Activated T-cell treated with anti-CD3 and anti-CD28 coated beads for 1 hour (primary cell): ENCODE data around the gene PDCD1LG2.
"Not testable (repeated sequence)": the region's sequence is repeated elsewhere in the genome, so short reads cannot be mapped to it uniquely, and the experiment has no call there.

Source experiments
- DNase-seq: peaks from one replicate; pipeline ENCODE4 v3.0.0-alpha.2; 2020; ENCODE audit warnings: low read depth

PDCD1LG2 gene

DNA sequence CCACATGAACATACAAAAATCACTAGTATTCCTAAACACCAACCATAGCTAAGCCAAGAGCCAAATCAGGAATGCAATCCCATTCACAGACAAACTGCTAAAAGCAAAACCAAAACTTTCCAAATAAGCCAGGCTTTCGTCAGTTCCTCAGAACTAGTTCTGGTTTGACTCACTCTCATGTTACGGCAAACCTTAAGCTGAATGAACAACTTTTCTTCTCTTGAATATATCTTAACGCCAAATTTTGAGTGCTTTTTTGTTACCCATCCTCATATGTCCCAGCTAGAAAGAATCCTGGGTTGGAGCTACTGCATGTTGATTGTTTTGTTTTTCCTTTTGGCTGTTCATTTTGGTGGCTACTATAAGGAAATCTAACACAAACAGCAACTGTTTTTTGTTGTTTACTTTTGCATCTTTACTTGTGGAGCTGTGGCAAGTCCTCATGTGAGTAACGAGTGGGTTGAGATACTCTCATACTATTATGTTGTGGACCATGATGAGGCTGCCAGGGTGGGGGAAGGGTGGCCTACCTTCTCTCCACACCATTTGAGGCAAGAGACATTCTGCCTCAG, at the start of gene PDCD1LG2:
Gene PDCD1LG2 (plus strand): TSS at position 172 of the 572 bp plus-strand sequence. CDS start 12,016 bp downstream, outside the sequence.
- no peak for DNase-seq

DNA sequence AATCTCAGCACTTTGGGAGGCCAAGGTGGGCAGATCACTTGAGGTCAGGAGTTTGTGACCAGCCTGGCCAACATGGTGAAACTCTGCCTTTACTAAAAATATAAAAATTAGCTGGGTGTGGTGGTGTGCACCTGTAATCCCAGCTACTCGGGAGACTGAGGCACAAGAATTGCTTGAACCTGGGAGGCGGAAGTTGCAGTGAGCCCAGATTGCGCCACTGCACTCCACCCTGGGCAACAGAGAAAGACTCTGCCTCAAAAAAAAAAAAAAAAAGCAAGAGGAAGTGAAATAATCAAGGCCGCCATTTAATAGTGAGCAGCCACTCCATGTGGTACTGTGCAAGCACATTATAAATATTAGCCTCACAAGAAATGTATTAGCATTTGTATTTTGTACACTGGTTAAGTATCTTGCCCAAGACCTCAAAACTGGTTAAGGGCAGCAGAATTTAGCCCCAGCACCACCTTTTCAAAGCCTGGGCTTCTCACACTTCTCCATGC, 45.5 kb upstream of the PDCD1LG2 start:
- DNase-seq: not testable (repeated sequence)

DNA sequence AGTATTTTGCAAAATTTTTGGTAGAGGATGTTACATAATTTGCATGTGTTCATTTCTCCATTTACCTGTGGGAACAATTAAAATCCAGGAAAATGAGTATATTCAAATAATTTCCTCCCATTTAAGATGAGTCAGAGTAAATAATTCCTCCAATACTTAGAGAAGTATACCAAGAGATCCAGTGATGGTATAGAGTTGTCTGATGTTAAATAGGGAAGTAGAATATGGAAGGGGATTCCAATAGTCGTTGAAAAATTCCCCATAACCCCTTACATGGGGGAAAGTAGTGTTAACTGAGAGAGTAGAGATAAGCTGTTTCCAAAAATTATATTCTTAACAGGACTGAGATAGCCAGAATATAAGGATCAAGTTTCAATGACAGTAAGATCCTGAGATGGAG, 44.3 kb upstream of the PDCD1LG2 start:
- no peak for DNase-seq

DNA sequence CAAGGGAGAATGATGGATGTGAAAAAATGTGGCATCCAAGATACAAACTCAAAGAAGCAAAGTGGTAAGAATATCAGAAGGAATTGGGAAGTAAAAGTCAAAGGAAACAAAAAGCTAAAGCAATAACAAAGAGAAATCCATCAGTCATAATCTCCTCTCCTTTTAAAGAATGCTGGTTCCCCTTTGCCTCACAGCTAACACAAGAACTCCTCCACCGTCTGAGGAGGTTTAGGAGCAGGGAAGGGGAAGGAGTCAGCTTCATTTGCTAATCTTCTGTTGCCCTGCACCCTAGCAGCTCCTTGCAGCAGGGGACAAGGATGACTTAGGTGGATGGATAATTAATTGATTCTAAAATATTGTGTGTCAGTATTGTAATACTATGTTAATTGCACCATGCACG, 43.6 kb upstream of the PDCD1LG2 start:
- no peak for DNase-seq

DNA sequence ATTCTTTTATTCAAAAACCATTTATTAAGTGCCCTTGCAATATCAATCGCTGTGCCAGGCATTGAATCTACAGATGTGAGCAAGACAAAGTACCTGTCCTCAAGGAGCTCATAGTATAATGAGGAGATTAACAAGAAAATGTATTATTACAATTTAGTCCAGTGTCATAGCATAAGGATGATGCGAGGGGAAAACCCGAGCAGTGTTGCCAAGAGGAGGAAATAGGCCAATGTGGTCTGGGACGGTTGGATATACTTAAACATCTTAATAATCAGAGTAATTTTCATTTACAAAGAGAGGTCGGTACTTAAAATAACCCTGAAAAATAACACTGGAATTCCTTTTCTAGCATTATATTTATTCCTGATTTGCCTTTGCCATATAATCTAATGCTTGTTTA, 41.5 kb upstream of the PDCD1LG2 start:
- DNase-seq: no peak

DNA sequence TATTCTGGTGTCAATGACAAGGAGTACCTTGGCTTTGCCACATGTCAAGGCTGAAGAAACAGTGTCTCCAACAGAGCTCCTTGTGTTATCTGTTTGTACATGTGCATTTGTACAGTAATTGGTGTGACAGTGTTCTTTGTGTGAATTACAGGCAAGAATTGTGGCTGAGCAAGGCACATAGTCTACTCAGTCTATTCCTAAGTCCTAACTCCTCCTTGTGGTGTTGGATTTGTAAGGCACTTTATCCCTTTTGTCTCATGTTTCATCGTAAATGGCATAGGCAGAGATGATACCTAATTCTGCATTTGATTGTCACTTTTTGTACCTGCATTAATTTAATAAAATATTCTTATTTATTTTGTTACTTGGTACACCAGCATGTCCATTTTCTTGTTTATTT, 40.2 kb upstream of the PDCD1LG2 start:
- DNase-seq: no peak

DNA sequence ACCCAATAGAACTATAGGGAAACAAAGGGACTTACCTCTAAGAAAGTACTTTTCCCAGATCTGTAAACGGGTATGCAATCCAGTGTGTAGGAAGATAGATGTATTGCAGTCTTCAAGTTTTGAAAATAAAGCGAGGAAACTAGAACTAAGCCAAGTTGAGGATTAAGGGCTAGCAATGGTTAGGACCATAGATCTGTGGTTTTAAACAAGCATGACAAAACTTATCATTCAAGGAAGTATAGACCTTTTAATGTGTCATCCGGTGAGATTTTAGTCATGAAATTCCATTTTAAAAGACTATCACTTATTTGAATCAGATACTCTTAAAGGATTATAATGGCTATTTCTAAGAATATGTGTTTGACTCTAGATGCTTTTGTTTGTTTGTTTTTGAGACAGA, 39.5 kb upstream of the PDCD1LG2 start:
- no peak for DNase-seq

DNA sequence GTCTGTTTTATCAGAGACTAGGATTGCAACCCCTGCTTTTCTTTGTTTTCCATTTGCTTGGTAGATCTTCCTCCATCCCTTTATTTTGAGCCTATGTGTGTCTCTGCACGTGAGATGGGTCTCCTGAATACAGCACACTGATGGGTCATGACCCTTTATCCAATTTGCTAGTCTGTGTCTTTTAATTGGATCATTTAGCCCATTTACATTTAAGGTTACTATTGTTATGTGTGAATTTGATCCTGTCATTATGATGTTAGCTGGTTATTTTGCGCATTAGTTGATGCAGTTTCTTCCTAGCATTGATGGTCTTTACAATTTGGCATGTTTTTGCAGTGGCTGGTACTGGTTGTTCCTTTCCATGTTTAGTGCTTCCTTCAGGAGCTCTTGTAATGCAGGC, 34.7 kb upstream of the PDCD1LG2 start:
- not testable (repeated sequence) for DNase-seq

DNA sequence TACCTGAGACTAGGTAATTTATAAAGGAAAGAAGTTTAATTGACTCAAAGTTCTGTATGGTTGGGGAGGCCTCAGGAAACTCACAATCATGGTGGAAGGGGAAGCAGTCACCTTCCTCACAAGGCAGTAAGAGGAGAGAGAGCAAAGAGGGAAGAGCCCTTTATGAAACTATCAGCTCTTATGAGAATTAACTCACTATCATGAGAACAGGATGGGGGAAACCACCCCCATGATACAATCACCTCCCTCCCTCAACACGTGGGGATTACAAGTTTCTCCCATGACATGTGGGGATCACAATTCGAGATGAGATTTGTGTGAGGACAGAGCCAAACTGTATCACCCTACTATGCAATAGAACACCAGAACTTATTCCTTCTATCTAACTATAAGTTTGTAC, 32.1 kb upstream of the PDCD1LG2 start:
- no peak for DNase-seq

DNA sequence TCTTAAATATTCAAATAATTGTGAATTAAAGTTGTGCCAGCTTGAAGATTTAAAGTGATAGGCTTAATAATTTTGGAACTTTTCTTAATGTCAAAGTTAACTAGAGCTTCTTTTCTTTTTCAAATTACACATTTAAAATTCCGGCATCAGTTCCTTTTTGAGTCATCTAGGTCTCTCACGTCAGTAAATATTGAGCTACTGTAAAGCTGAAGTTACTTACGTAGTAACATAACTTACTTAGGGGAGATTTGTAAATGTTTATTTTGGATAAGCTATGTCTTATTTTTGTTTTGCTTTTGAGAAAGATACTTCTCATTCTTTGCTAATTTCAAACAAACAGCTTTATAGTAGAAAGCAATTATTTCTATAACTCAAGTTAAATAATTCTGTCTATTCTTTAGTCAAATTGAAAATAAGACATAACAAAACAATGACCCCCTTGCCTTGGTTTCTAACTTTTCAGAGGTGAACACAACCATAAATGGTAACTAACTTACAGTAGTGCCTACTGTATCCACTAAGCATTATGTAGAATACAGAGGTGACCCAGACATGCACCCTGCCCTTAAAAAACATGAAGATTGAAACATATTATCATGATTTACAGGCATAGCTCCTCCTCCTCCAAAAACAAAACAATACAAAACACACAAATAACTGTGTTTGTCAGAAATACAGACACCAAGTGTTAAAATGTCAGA, 30.2 kb upstream of the PDCD1LG2 start:
- DNase-seq: no peak

DNA sequence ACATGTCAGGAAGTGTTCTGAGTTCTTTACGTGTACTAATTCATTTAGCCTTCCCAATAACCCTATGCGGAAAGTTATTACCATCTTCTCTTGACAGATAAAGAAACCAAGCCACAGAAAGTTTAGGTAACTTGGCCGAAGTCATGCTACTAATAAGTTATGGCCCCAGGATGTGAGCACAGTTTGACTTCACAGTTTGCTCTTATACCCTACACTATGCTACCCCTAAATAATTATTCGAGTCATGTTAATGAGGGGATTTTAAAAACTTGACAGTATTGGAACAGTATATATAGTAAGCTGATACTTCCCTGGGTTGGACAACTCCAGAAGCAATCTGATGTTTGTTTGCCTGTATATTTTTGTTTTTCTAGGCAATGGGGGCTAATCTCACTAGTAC, 29.4 kb upstream of the PDCD1LG2 start:
- no peak for DNase-seq

DNA sequence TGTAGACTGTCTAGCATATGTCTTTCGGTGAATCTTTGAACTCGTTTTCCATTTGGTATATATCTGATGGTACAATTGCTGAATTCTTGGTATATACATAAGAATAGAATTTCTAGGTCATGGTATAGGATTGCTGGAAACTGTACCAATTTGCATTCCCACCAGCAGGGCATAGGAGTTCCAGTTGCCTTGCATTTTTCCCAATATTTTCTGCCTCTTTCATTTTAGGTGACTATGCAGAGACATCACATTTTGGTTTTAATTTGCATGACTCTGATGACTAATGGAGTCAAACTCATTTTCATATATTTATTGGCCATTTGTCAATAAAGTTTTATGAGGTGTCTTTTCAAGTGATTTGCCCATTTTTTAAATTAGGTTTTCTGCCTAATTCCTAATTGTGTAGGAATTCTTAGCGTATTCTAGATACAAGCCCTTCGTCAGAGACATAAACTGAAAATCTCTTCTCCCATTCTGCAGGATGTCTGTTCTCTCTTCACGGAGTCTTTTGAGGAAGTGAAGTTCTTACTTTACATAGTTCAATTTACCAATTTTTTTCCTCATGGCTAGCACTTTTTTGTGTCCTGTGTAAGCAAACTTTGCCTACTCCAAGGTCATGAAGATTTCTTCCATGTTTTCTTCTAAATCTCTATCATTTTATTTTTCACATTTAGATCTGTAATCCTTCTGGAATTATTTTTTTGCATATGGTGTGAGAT, 28.9 kb upstream of the PDCD1LG2 start:
- no peak for DNase-seq

DNA sequence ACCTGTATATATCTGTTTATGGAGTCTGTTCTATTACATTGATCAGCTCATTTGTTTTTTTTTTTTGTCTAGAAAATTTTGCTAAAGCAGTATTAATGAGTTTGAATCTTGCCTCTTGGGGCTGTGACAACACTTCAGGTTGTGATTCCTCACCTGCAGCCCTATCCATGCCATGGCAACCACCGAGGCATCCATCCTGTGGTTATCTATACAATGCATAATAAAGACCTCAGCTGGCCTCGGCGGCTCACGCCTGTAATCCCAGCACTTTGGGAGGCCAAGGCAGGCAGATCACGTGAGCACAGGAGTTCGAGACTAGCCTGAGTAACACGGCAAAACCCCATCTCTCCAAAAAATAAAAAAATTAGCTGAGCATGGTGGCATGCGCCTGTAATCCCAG, 28.1 kb upstream of the PDCD1LG2 start:
- DNase-seq: no peak

DNA sequence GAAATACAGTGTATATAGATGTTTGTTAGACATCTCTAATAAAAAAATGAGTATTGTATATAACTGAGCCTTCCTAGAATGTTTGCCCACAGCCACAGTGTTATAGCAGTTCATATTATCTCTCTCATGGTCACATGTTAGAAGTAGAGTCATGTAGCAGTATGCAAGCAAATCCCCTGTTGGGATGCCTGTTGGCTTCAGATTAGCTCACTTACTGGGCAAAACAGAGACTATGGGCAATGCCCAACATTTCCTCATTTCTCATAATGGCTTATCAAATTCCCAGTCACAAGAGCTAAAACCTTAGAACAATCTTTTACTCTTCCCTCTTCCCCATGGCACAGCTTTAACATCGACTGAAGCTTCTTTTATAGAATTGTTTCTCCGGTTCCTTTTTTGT, 27.0 kb upstream of the PDCD1LG2 start:
- no peak for DNase-seq

DNA sequence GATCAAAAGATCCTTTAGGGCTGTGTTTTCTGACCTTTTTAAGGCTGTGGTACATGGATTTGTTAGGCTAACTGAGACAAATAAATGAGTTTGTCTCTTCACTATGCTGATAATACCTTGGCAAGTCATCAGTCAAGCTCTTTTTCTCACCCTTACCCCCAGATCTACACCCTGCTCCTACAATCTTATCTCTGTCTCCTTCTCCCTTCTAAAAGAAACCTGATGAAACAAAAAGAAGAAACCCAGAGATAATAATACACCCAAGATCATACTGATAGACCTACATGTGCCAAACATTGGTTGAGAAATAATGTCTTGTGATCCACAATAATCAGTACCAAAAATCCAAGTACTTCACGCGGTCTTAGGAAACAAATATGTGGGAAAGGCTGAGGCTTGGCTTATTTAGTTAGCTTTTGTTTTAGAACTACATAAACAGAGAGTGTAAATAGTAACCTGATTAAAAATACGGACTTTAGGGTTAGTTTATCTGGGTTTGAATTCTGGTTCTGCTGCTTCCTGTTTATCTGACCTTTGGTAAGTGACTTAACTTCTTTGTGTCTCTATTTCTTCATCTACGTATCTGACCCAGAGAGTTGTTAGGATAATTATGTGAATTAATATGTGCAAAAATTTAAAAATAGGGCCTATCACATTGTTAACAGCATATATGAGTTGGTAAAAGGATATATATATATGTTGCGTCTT, 24.8 kb upstream of the PDCD1LG2 start:
- no peak for DNase-seq

DNA sequence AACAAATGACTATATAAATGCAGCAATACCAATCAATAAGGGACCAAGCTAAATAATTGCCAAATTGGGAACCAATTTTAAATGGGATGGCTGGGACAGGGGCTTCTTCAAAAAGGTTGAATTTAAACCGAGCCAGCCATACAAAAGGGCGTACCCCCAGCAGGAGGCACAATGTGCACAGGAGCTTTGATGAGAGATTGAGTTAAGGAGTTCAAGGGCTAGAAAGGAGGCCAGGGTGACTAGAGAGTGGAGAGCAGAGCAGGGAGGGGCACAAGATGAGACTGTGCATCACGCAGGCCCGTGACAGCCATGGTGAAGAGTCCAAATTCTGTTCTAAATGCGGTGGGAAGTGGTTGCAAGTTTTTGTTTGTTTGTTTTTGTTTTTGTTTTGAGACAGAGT, 23.3 kb upstream of the PDCD1LG2 start:
- no peak for DNase-seq

DNA sequence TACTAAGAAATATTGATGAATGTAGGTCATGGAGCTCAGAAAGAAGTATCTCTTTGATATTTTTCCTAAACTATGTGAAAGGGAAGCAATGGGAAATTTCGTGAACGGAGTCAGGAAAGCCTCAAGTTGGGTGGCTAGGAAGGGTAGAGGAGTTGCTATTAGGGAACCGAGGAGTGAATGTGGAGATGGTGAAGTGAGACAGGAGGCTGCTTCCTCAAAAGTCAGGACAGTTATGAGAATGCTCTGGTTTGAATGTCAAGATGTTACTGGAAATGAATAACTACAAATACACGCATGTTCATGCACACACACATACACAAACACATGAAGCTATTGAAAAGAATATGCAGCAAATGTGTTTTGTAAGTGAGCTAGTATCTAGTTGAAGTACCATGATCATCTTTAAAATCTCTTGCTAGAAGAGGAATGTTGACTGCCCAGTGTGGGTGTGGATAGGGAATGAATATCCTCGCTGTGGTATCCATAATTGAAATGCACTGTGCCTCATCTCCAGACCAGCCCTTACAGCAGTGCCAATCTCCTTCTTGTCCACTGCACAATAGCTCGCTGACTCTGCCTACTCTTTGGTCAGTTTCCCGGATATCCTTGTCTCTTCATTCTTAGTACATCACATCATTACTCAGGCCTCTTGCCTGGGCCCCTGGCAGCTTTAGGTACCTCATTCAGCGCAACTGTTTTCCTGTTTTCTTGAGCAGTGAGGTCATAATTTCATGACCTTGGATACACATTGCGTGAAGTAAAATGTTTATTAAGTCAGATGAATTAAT, 21.9 kb upstream of the PDCD1LG2 start:
- DNase-seq: no peak

DNA sequence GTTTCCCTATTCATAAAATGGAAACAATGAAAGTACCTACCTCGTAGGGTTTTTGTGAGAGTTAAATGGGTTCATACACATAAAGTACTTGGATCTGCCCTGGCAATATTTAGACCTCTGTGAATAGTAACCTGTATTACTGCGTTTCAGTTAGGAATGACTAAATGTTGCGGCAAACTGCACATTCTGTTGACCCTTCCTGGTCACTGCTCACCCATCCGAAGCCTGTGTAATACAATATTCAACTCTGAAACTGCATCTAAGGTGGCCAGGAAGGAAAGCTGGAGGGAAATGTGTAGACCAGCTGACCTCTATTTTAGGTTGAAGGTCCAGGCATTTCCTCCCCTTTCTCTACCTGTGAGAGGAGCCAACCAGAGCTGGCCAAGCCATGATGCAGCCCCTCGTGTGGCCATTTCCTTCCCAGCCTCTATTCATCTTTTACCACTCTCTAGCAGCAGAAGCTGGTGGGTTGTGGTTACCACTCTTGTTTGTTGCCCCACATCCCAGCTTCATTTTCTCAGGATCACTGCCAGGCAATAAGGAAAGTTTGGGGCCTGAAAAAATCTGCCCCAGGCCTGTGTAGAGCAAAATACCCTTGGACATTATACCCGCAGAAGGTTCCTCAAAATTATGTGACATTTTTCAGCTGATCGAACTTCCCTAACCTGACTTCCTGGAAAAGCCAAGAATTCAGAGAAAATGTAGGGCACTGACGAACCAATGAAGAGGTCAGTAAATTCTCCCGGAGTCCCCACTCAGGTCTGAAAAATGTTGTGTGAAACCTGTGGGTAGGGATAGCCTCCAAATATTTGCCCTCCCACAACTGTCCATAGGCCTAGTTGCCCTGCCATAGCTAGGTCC, 20.5 kb upstream of the PDCD1LG2 start:
- DNase-seq: no peak

DNA sequence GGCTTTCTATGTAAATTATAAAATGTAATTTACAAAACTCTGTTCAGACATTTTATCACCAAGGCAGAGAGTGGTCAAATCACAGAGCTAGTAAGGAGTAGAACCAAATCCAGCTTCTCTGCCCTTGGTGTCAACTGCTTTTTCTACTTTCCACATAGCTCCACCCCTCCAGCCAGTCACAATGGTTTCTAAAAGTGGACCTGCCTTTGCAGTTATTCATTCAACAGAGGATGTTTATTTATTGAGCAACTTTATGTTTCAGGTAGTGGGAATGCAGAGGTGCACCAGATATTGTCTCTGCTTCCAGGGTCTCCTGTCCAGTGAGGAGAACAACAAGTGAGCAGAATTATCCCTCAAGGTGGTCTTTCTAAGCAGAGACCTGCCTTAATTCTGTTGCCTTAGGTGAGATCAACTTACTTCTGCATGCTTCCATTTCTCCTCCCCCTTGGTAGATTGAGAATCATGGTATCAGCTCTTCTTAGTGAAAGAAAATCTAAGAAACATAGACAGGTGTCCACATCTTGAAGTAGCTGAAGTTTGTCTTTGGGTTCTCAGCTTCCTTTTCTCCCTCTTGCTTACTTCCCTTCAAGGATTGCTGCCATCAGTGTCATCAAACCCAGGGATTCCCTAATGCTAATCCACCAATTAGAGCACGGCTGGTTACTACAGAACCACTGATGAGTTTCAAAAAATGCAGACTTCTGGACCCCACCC, 17.2 kb upstream of the PDCD1LG2 start:
- DNase-seq: no peak
